DOHH2 (cell line): ENCODE measurements around the gene WDR75.

ENCODE experiments used
- H3F3A ChIP-seq: fragments of 200-600 bp; sonication (generic), shearing (Covaris generic); 2 replicates; pipeline ENCODE4 v1.6.0; 2016; ENCODE audit warnings: antibody characterized with exemption, mild to moderate bottlenecking; ENCODE audit not compliant: control insufficient read depth, insufficient read depth
- H3K27ac ChIP-seq: fragments of 200-600 bp; sonication (generic); 2 replicates; pipeline ENCODE4 v1.5.1; 2014; ENCODE audit warnings: low read depth, mild to moderate bottlenecking, low read length, moderate library complexity
- H3K27me3 ChIP-seq: fragments of 200-600 bp; sonication (generic); 2 replicates; pipeline ENCODE4 v1.6.1; 2014; ENCODE audit warnings: mild to moderate bottlenecking, low read length, mixed read lengths; ENCODE audit not compliant: control insufficient read depth
- H3K36me3 ChIP-seq: fragments of 200-600 bp; sonication (generic); 2 replicates; pipeline ENCODE4 v1.6.1; 2014; ENCODE audit warnings: mild to moderate bottlenecking, low read length, moderate library complexity, mixed read lengths; ENCODE audit not compliant: control insufficient read depth
- H3K4me1 ChIP-seq: fragments of 200-600 bp; sonication (generic); 2 replicates; pipeline ENCODE4 v1.6.1; 2014; ENCODE audit warnings: mild to moderate bottlenecking, low read length, mixed read lengths; ENCODE audit not compliant: control insufficient read depth
- H3K4me2 ChIP-seq: fragments of 200-600 bp; sonication (generic); 2 replicates; pipeline ENCODE4 v1.6.0; 2014; ENCODE audit warnings: mild to moderate bottlenecking, low read length, moderate library complexity
- H3K4me3 ChIP-seq: fragments of 200-600 bp; sonication (generic); 2 replicates; pipeline ENCODE4 v1.5.1; 2014; ENCODE audit warnings: mild to moderate bottlenecking, low read length, mixed read lengths
- H3K79me2 ChIP-seq: fragments of 200-600 bp; sonication (generic); 2 replicates; pipeline ENCODE4 v1.6.1; 2014; ENCODE audit warnings: mild to moderate bottlenecking, low read length, mixed read lengths; ENCODE audit not compliant: control insufficient read depth
- H3K9me2 ChIP-seq: fragments of 200-600 bp; sonication (generic); replicated peaks from 2 replicates; pipeline ENCODE4 v1.6.1; 2014; ENCODE audit warnings: mild to moderate bottlenecking, low read length, mixed read lengths; ENCODE audit not compliant: control insufficient read depth
- H3K9me3 ChIP-seq: fragments of 200-600 bp; sonication (generic); 2 replicates; pipeline ENCODE4 v1.6.1; 2014; ENCODE audit warnings: antibody characterized with exemption, low read length, mixed read lengths; ENCODE audit not compliant: control insufficient read depth, insufficient read depth
- H4K20me1 ChIP-seq: fragments of 200-600 bp; sonication (generic); 2 replicates; pipeline ENCODE4 v1.6.0; 2014; ENCODE audit warnings: low read depth, mild to moderate bottlenecking, antibody characterized with exemption, low read length, moderate library complexity; ENCODE audit not compliant: control insufficient read depth, insufficient read depth
- EZH2phosphoT487 ChIP-seq: fragments of 200-600 bp; sonication (generic); IDR thresholded peaks from 2 replicates; pipeline ENCODE4 v1.6.1; 2017; ENCODE audit warnings: borderline replicate concordance, mild to moderate bottlenecking, antibody characterized with exemption, low read length, moderate library complexity, mixed read lengths
- TF ChIP-seq, protein P1 (sequence below): fragments of 200-600 bp; sonication (generic); IDR thresholded peaks from one replicate; pipeline ENCODE4 v1.5.1; 2014; ENCODE audit warnings: antibody characterized with exemption, mild to moderate bottlenecking, low read depth, low read length; ENCODE audit not compliant: poor library complexity, severe bottlenecking

The WDR75 gene

DNA sequence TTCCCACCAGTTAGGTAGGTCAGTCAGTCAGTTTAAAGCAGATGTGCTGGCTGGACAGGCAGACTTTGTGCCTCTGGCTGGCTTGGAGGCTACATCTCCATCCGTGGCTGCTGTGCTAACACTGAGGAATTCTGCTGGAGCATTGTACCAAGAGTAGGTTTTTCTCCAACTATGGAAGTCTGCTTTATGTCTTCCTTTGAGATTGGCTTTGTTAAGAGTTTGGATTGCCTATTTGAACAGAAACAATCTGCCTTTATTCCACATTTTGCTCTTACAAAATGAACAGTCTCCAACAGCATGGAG is 46.7 kb downstream of the WDR75 start:
- Histone ChIP-seq H3K27me3 (peaks cover 8% of the 10 kb centered on the region; the same call in 1 of the 2 replicates), H3K9me2 (no peaks in the 10 kb centered on the region), H3K27ac (no peak overlapping the region), H3K4me1 (no peaks in the 10 kb centered on the region), H3F3A (no peaks in the 10 kb centered on the region), H3K36me3 (no peaks in the 10 kb centered on the region), H4K20me1 (no peaks in the 10 kb centered on the region), H3K4me3 (no peak overlapping the region), H3K4me2 (no peak overlapping the region), H3K9me3 (no peaks in the 10 kb centered on the region), H3K79me2 (no peaks in the 10 kb centered on the region)
- TF ChIP-seq, protein P1, sequence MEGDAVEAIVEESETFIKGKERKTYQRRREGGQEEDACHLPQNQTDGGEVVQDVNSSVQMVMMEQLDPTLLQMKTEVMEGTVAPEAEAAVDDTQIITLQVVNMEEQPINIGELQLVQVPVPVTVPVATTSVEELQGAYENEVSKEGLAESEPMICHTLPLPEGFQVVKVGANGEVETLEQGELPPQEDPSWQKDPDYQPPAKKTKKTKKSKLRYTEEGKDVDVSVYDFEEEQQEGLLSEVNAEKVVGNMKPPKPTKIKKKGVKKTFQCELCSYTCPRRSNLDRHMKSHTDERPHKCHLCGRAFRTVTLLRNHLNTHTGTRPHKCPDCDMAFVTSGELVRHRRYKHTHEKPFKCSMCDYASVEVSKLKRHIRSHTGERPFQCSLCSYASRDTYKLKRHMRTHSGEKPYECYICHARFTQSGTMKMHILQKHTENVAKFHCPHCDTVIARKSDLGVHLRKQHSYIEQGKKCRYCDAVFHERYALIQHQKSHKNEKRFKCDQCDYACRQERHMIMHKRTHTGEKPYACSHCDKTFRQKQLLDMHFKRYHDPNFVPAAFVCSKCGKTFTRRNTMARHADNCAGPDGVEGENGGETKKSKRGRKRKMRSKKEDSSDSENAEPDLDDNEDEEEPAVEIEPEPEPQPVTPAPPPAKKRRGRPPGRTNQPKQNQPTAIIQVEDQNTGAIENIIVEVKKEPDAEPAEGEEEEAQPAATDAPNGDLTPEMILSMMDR: no peak
- no peak for TF ChIP-seq EZH2phosphoT487

GRCh38 chr2:189492451-189492850 is 51.2 kb downstream of the WDR75 start:
- TF ChIP-seq EZH2phosphoT487: no peak
- TF ChIP-seq, protein P1: no peak
- no peaks in the 10 kb centered on the region for H3F3A ChIP-seq
- H3K27ac ChIP-seq: no peak overlapping the region

GRCh38 chr2:189498205-189498604 is 56.9 kb downstream of the WDR75 start:
- Histone ChIP-seq H3K9me3 (no peaks in the 10 kb centered on the region), H3K36me3 (no peaks in the 10 kb centered on the region), H3K4me1 (no peaks in the 10 kb centered on the region), H3K27me3 (peaks cover 5% of the 10 kb centered on the region), H3K27ac (no peak overlapping the region), H3K9me2 (no peaks in the 10 kb centered on the region), H4K20me1 (no peaks in the 10 kb centered on the region), H3K4me2 (no peak overlapping the region), H3F3A (no peaks in the 10 kb centered on the region), H3K4me3 (no peak overlapping the region), H3K79me2 (no peaks in the 10 kb centered on the region)
- no peak for TF ChIP-seq EZH2phosphoT487
- TF ChIP-seq, protein P1: no peak

More at GRCh38 chr2:189492451-189492850, 51.2 kb downstream of the WDR75 start:
- Histone ChIP-seq H3K4me2 (no peak overlapping the region), H3K4me1 (no peaks in the 10 kb centered on the region), H3K36me3 (no peaks in the 10 kb centered on the region), H4K20me1 (no peaks in the 10 kb centered on the region), H3K27me3 (peaks cover 8% of the 10 kb centered on the region; the same call in 1 of the 2 replicates), H3K79me2 (no peaks in the 10 kb centered on the region), H3K4me3 (no peak overlapping the region), H3K9me3 (no peaks in the 10 kb centered on the region), H3K9me2 (no peaks in the 10 kb centered on the region)

DNA sequence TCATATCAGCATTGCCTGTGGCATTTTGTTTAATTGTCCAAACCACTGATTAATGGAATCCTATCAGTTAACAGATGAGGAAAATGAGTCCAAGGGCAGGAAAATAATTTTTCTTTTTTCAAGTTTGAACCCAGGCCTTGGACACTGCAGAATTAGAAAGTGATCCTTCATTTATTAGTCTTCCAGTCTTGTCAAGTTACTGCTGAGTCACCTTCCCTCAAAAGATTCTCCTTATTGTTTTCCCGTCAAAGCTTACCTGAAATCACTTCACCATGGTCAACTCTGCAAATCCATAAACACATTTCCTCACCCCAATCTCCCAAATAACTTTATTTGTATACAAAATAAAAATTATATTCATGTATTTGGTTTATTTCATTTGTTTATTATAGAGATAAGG is 57.9 kb downstream of the WDR75 start:
- Histone ChIP-seq H3K4me3 (no peak overlapping the region), H3K79me2 (no peaks in the 10 kb centered on the region), H3F3A (no peaks in the 10 kb centered on the region), H3K27ac (no peak overlapping the region), H3K27me3 (peaks cover 5% of the 10 kb centered on the region), H4K20me1 (no peaks in the 10 kb centered on the region), H3K36me3 (no peaks in the 10 kb centered on the region), H3K4me2 (no peak overlapping the region), H3K4me1 (no peaks in the 10 kb centered on the region), H3K9me3 (no peaks in the 10 kb centered on the region), H3K9me2 (no peaks in the 10 kb centered on the region)
- no peak for TF ChIP-seq EZH2phosphoT487
- TF ChIP-seq, protein P1: no peak
